HepG2 (cell line): Measurements from ENCODE around the gene SLC16A11.

Experiments used
- EZH2 ChIP-seq: conservative IDR thresholded peaks from 2 replicates; pipeline ENCODE4 v1.6.1; 2012; ENCODE audit warnings: mild to moderate bottlenecking, low read depth, low read length, moderate library complexity
- FOSL2 ChIP-seq: sonication (generic); formaldehyde crosslinking; IDR thresholded peaks from 2 replicates; pipeline ENCODE4 v1.4.0; 2020; ENCODE audit warnings: missing genetic modification reagents
- FOXJ3 ChIP-seq: sonication (generic); formaldehyde crosslinking; IDR thresholded peaks from 2 replicates; pipeline ENCODE4 v1.4.0; 2020; ENCODE audit warnings: missing genetic modification reagents, mild to moderate bottlenecking, borderline replicate concordance
- MLXIP ChIP-seq: sonication (generic); formaldehyde crosslinking; IDR thresholded peaks from 2 replicates; pipeline ENCODE4 v1.9.0; 2021; ENCODE audit warnings: missing genetic modification reagents, borderline replicate concordance
- POLR2A ChIP-seq, 2 experiments: IDR thresholded peaks; 2 replicates each; pipeline ENCODE4 v1.6.1; 2011; ENCODE audit warnings: low read depth in 2 of 2, low read length in 2 of 2, mild to moderate bottlenecking in 1 of 2, moderate library complexity in 1 of 2; ENCODE audit not compliant: insufficient read depth in 1 of 2
- SALL1 ChIP-seq: sonication (generic); formaldehyde crosslinking; IDR thresholded peaks from 2 replicates; pipeline ENCODE4 v1.8.0; 2022; ENCODE audit warnings: mild to moderate bottlenecking, missing genetic modification reagents
- TCF12 ChIP-seq, 2 experiments: fragments of 450-650 bp in 1 of 2; sonication (generic) in 1 of 2; formaldehyde crosslinking in 1 of 2; IDR thresholded peaks; 2 replicates each; pipeline versions ENCODE4 v1.6.1 to v1.8.0; 2017 to 2022; ENCODE audit warnings: antibody characterized with exemption in 1 of 2, mild to moderate bottlenecking in 1 of 2, missing genetic modification reagents in 1 of 2, moderate library complexity in 1 of 2
- TCF7L2 ChIP-seq: IDR thresholded peaks from 2 replicates; pipeline ENCODE4 v1.6.1; 2011; ENCODE audit warnings: mild to moderate bottlenecking, low read depth, low read length, moderate library complexity
- USF2 ChIP-seq, 2 experiments: sonication (generic) in 1 of 2; formaldehyde crosslinking in 1 of 2; IDR thresholded peaks; 2 replicates each; pipeline versions ENCODE4 v1.5.1 to v1.6.1; 2011 to 2020; ENCODE audit warnings: borderline replicate concordance in 1 of 2, low read depth in 1 of 2, low read length in 1 of 2, mild to moderate bottlenecking in 1 of 2, missing genetic modification reagents in 1 of 2, moderate library complexity in 1 of 2
- ZBTB21 ChIP-seq: sonication (generic); formaldehyde crosslinking; IDR thresholded peaks from 2 replicates; pipeline ENCODE4 v1.4.0; 2020; ENCODE audit warnings: missing genetic modification reagents
- ZBTB7A ChIP-seq: sonication (generic); formaldehyde crosslinking; IDR thresholded peaks from 2 replicates; pipeline ENCODE4 v1.8.0; 2022; ENCODE audit warnings: mild to moderate bottlenecking, missing genetic modification reagents
- ZNF264 ChIP-seq: sonication (generic); formaldehyde crosslinking; IDR thresholded peaks from 2 replicates; pipeline ENCODE4 v1.4.0; 2020; ENCODE audit warnings: missing genetic modification reagents
- ZNF597 ChIP-seq: sonication (generic); formaldehyde crosslinking; IDR thresholded peaks from 2 replicates; pipeline ENCODE4 v1.5.0; 2020; ENCODE audit warnings: missing genetic modification reagents
- ZNF776 ChIP-seq: sonication (generic); formaldehyde crosslinking; IDR thresholded peaks from 2 replicates; pipeline ENCODE4 v1.4.0; 2020; ENCODE audit warnings: mild to moderate bottlenecking, missing genetic modification reagents

GRCh38 chr17:7027335-7027734, 16.6 kb downstream of the SLC16A11 start:
- TF ChIP-seq ZBTB21 (CRISPR knock-in tag) (no peak), ZNF776 (CRISPR knock-in tag) (no peak), ZNF264 (CRISPR knock-in tag) (no peak), EZH2 (no peak), FOSL2 (no peak), USF2 (IDR thresholded peaks at IDR 0.05; ENCODE audit: low read depth, low read length) (no peak), USF2 (CRISPR knock-in tag; IDR thresholded peaks at IDR 0.05; ENCODE audit: borderline replicate concordance) (no peak), POLR2A (IDR thresholded peaks at IDR 0.05; ENCODE audit: insufficient read depth in 1 of 2, low read depth in 2 of 2, low read length in 2 of 2) (no peak), TCF12 (IDR thresholded peaks at IDR 0.05) (no peak), TCF12 (CRISPR knock-in tag; IDR thresholded peaks at IDR 0.05) (no peak), ZNF597 (CRISPR knock-in tag) (no peak), TCF7L2 (no peak), SALL1 (CRISPR knock-in tag) (no peak), FOXJ3 (CRISPR knock-in tag) (no peak), MLXIP (CRISPR knock-in tag) (no peak), ZBTB7A (no peak)
